HG03066 (cell line): ENCODE data around the gene UPK2.
"Not testable (repeated sequence)": the region's sequence is repeated elsewhere in the genome, so short reads cannot be mapped to it uniquely, and the experiment has no call there.

ENCODE experiments used
- ATAC-seq: cut with Tn5 transposase; IDR thresholded peaks from one replicate; pipeline ENCODE4 v1.9.1; 2021; ENCODE audit warnings: low read depth; ENCODE audit not compliant: unreplicated experiment

The UPK2 gene

GRCh38 chr11:118980191-118980881 is 24.2 kb downstream of the UPK2 start:
- no peak for ATAC-seq

GRCh38 chr11:118984337-118984736 is 28.2 kb downstream of the UPK2 start:
- not testable (repeated sequence) for ATAC-seq

- ATAC-seq, result no peak
Measured at GRCh38 chr11:118984825-118985224, 28.7 kb downstream of the UPK2 start.

GRCh38 chr11:118988280-118988679 is 32.2 kb downstream of the UPK2 start:
- ATAC-seq, result no peak

- ATAC-seq, result not testable (repeated sequence)
Measured at GRCh38 chr11:118991486-118992038, 35.5 kb downstream of the UPK2 start.

DNA sequence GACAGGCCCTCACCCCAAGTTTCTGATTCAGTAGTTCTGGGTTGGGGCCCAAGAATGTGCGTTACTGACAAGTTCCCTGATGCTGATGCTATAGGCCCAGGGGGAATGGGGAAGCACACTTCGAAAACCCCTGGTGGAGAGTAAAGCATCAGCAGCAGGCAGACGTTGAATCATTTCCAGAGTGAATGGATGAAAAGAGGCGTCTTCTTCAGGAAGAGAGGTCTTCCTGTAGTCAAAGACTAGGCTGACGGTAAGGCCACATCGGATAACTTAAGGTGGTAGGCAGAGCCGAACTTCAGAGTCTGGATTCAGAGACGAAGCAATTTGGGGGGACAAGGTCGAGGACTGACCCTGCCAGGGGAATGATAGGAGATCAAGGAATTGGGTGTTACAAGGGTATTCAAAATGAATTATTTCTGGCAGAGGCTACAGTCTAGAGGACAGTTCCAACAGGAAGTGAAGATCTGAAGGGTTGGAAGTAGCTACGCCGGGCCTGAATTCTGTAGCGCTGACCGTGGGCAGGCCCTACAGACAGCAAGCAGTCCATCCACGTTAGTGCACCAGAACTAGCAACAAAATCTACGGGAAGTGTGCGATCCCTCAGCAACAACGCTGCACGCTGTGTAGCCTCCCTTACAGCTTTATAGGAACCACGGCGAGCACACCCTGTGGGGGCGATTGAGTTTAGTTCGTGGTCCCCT is 41.0 kb downstream of the UPK2 start:
- peak; percentile 14 for ATAC-seq

GRCh38 chr11:118997627-118998387 is 41.7 kb downstream of the UPK2 start, which contains the start of gene CENATAC:
CENATAC (plus strand) TSS chr11:118998138; CDS start chr11:118998198, 60 bp downstream.
- peak; percentile 90 for ATAC-seq

DNA sequence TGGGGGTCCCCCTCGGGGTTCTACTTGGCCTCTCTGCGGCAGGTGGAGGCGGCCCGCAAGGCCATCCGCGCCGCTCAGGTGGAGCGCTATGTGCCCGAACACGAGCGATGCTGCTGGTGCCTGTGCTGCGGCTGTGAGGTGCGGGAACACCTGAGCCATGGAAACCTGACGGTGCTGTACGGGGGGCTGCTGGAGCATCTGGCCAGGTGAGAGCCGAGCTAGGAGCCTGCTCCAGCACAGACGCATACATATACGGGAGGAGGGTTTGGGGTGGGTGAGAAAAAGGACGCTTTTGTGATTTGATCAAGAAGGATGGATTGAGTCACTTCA is 42.3 kb downstream of the UPK2 start:
- ATAC-seq, result peak; percentile 21

DNA sequence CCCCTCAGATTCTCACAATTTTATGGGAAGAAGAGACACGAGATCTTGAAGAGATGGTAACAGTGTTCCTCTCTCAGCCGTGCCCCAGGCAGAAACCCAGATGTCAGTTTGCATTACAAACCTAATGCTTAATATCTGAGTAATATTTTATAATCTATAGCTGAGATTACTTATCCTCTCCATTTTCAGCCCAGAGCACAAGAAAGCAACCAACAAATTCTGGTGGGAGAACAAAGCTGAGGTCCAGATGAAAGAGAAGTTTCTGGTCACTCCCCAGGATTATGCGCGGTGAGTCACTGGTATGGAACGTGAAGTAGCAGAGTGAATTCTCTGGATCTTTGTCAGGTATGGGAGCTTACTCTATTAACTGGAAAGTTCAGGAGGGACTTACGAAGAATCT is 42.7 kb downstream of the UPK2 start:
- no peak for ATAC-seq

DNA sequence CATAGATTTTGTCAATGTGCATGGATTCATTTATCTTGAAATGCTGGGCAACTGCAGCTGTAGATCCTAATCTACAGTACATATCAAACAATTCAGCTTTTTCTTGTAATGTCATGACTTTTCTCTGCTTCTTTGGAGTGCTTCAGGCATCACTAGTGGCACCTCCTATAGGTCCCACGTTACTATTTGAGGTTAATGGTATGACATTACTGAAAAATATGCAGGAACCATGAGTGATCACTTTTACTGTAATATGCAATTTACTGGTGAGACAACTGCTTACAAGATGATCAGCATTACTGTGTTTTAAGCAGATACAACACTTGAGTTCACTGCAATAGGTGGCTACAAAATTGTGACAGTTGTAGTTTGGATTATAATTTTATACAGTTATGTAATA is 44.8 kb downstream of the UPK2 start:
- no peak for ATAC-seq

GRCh38 chr11:119006656-119007055 is 50.6 kb downstream of the UPK2 start:
- ATAC-seq, result no peak
